ENCODE data around the gene RALGAPA1.

GRCh38 chr14:35847636-35848035 is 38.5 kb upstream of the RALGAPA1 start:
- TF ChIP-seq CTCF (conservative IDR thresholded peaks at IDR 0.05), result no peak
- TF ChIP-seq EZH2 (IDR thresholded peaks at IDR 0.05; ENCODE audit: low read depth), result no peak

Measured in PC-9 (cell line).